ENCODE results near the gene INHA. TPM values are rescaled to one million over a fixed set of nuclear protein-coding genes. Genes with fewer than 3 reads are reported as not detected.

The INHA gene
- total and polyA plus RNA-seq, 5 donors from 2014 or later = not detected

GRCh38 chr2:219562049-219563020, 9.8 kb upstream of the INHA start:
- H3K36me3 Mint-ChIP-seq = no peaks in the 10 kb centered on the region
- Histone ChIP-seq H3K27ac (ENCODE audit: insufficient read depth, low read length, poor library complexity, severe bottlenecking) (no peak overlapping the region), H3K27me3 (ENCODE audit: control insufficient read depth, insufficient read depth, low read length) (no peaks in the 10 kb centered on the region), H3K9me3 (ENCODE audit: control insufficient read depth in 2 of 2, low read length in 2 of 2) (no peaks in the 10 kb centered on the region), H3K4me3 (ENCODE audit: low read depth, low read length) (no peak overlapping the region), H3K4me1 (ENCODE audit: control insufficient read depth, insufficient read depth, low read length, poor library complexity, severe bottlenecking) (no peaks in the 10 kb centered on the region), H3K36me3 (ENCODE audit: control insufficient read depth, insufficient read depth, low read length) (no peaks in the 10 kb centered on the region)
- peaks cover 5% of the 10 kb centered on the region for H3K27me3 Mint-ChIP-seq
- H3K9me3 Mint-ChIP-seq = no peaks in the 10 kb centered on the region
- H3K4me1 Mint-ChIP-seq = no peaks in the 10 kb centered on the region
- H3K27ac Mint-ChIP-seq = no peak overlapping the region
- no peak overlapping the region for H3K4me3 Mint-ChIP-seq
- DNase-seq (no peak), ATAC-seq (ENCODE audit: low read depth in 2 of 2) (no peak)

DNA sequence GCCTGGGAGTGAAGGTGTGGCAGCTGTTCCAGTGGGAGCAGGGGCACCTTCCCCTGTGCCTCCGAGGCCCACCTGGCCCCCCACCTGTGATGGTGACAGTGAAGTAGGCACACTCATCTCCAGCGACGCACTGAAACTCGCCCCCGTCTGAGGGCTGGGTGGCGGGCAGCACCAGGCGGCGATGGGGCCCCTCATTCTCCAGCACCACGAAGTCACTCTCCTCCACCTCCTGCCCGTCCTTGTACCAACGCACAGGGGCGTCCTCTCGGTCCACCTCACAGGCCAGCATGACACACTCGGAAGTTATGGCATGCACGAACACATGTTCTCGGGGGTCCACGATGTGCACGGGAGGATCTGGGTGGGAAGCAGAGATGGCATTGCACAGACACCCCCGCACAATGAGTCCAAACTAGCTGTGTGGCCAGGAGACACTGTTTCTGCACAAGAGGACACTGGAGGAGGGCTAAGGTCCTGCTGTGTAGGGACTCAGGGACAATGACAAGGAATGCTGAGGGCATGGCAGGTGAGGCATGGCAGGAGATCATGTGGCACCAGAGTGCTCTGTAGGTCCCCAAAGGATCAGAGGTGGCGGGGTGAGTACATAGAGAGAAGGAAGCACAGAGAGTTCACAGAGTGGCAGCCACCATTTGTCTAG, 8.7 kb upstream of the INHA start:
- no peaks in the 10 kb centered on the region for H3K4me1 Mint-ChIP-seq
- H3K27ac Mint-ChIP-seq = no peak overlapping the region
- H3K4me3 ChIP-seq (ENCODE audit: low read depth, low read length) = no peak overlapping the region
- no peak overlapping the region for H3K27ac ChIP-seq (ENCODE audit: insufficient read depth, low read length, poor library complexity, severe bottlenecking)
- DNase-seq (no peak), ATAC-seq (ENCODE audit: low read depth in 2 of 2) (no peak)
- no peaks in the 10 kb centered on the region for H3K9me3 Mint-ChIP-seq
- H3K27me3 Mint-ChIP-seq = peaks cover 5% of the 10 kb centered on the region
- H3K36me3 Mint-ChIP-seq = no peaks in the 10 kb centered on the region
- no peaks in the 10 kb centered on the region for H3K36me3 ChIP-seq (ENCODE audit: control insufficient read depth, insufficient read depth, low read length)
- no peak overlapping the region for H3K4me3 Mint-ChIP-seq
- H3K27me3 ChIP-seq (ENCODE audit: control insufficient read depth, insufficient read depth, low read length) = no peaks in the 10 kb centered on the region
- no peaks in the 10 kb centered on the region for H3K9me3 ChIP-seq (ENCODE audit: control insufficient read depth in 2 of 2, low read length in 2 of 2)
- H3K4me1 ChIP-seq (ENCODE audit: control insufficient read depth, insufficient read depth, low read length, poor library complexity, severe bottlenecking) = no peaks in the 10 kb centered on the region

GRCh38 chr2:219565130-219566080, 6.7 kb upstream of the INHA start:
- H3K4me3 ChIP-seq (ENCODE audit: low read depth, low read length) = no peak overlapping the region
- no peak for DNase-seq
- Mint-ChIP-seq H3K4me3 (no peak overlapping the region), H3K9me3 (peaks cover 0 to 3% (median 0%) of the 10 kb centered on the region in 7 donors), H3K36me3 (no peaks in the 10 kb centered on the region), H3K27me3 (peaks cover 11% of the 10 kb centered on the region), H3K4me1 (no peaks in the 10 kb centered on the region), H3K27ac (no peak overlapping the region)
- no peak overlapping the region for H3K27ac ChIP-seq (ENCODE audit: insufficient read depth, low read length, poor library complexity, severe bottlenecking)
- ATAC-seq (ENCODE audit: low read depth in 2 of 2) = no peak
- no peaks in the 10 kb centered on the region for H3K9me3 ChIP-seq (ENCODE audit: control insufficient read depth in 2 of 2, low read length in 2 of 2)
- peaks cover 3% of the 10 kb centered on the region for H3K4me1 ChIP-seq (ENCODE audit: control insufficient read depth, insufficient read depth, low read length, poor library complexity, severe bottlenecking)
- H3K27me3 ChIP-seq (ENCODE audit: control insufficient read depth, insufficient read depth, low read length) = no peaks in the 10 kb centered on the region
- no peaks in the 10 kb centered on the region for H3K36me3 ChIP-seq (ENCODE audit: control insufficient read depth, insufficient read depth, low read length)

DNA sequence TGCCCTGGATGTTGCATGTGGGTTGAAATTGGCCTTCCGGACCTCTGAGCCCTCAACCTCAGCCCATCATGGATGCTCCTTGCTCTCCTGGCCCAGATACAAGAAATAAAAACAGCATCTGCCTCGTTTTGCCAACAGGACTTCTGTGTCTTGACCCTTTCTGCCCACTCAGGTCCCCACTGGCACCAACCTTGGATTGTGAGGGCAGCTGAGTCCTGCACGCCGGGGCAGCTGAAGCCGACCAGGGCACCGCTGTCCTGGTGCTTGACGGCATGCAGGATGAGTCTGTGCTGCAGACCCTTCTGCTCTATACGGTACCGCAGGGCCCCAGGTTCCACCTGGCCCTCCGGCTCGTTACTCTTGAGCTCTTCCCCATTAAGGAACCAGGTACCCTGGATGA, 5.5 kb upstream of the INHA start:
- Mint-ChIP-seq H3K27me3 (peaks cover 13% of the 10 kb centered on the region), H3K36me3 (no peaks in the 10 kb centered on the region)

GRCh38 chr2:219567131-219567530, 5.0 kb upstream of the INHA start:
- no peak for DNase-seq
- H3K27me3 Mint-ChIP-seq = peaks cover 18% of the 10 kb centered on the region

More for the DNA sequence above, 5.5 kb upstream of the INHA start:
- ATAC-seq (ENCODE audit: low read depth in 2 of 2) = no peak
- Mint-ChIP-seq H3K4me3 (no peak overlapping the region), H3K4me1 (no peaks in the 10 kb centered on the region), H3K27ac (no peak overlapping the region), H3K9me3 (peaks cover 0 to 3% (median 0%) of the 10 kb centered on the region in 7 donors)
- Histone ChIP-seq H3K4me1 (ENCODE audit: control insufficient read depth, insufficient read depth, low read length, poor library complexity, severe bottlenecking) (peaks cover 6% of the 10 kb centered on the region), H3K27me3 (ENCODE audit: control insufficient read depth, insufficient read depth, low read length) (no peaks in the 10 kb centered on the region), H3K27ac (ENCODE audit: insufficient read depth, low read length, poor library complexity, severe bottlenecking) (no peak overlapping the region), H3K36me3 (ENCODE audit: control insufficient read depth, insufficient read depth, low read length) (no peaks in the 10 kb centered on the region), H3K4me3 (ENCODE audit: low read depth, low read length) (no peak overlapping the region), H3K9me3 (ENCODE audit: control insufficient read depth in 2 of 2, low read length in 2 of 2) (no peaks in the 10 kb centered on the region)
- no peak for DNase-seq

GRCh38 chr2:219567791-219568361, 4.2 kb upstream of the INHA start:
- H3K27ac Mint-ChIP-seq = peak overlapping the region in 1 of 3 donors; percentile 92
- H3K27me3 Mint-ChIP-seq = peaks cover 22% of the 10 kb centered on the region
- H3K9me3 ChIP-seq (ENCODE audit: control insufficient read depth in 2 of 2, low read length in 2 of 2) = no peaks in the 10 kb centered on the region
- no peak for ATAC-seq (ENCODE audit: low read depth in 2 of 2)
- peaks cover 5% of the 10 kb centered on the region for H3K27me3 ChIP-seq (ENCODE audit: control insufficient read depth, insufficient read depth, low read length)
- no peak overlapping the region for H3K4me3 Mint-ChIP-seq
- DNase-seq = no peak
- no peaks in the 10 kb centered on the region for H3K36me3 Mint-ChIP-seq
- H3K4me1 ChIP-seq (ENCODE audit: control insufficient read depth, insufficient read depth, low read length, poor library complexity, severe bottlenecking) = peaks cover 6% of the 10 kb centered on the region
- H3K27ac ChIP-seq (ENCODE audit: insufficient read depth, low read length, poor library complexity, severe bottlenecking) = no peak overlapping the region
- H3K9me3 Mint-ChIP-seq = peaks cover 0 to 3% (median 0%) of the 10 kb centered on the region in 7 donors
- peaks cover 0 to 3% (median 0%) of the 10 kb centered on the region in 4 donors for H3K4me1 Mint-ChIP-seq
- H3K36me3 ChIP-seq (ENCODE audit: control insufficient read depth, insufficient read depth, low read length) = no peaks in the 10 kb centered on the region
- H3K4me3 ChIP-seq (ENCODE audit: low read depth, low read length) = no peak overlapping the region

More at GRCh38 chr2:219567131-219567530, 5.0 kb upstream of the INHA start:
- Histone ChIP-seq H3K27ac (ENCODE audit: insufficient read depth, low read length, poor library complexity, severe bottlenecking) (no peak overlapping the region), H3K9me3 (ENCODE audit: control insufficient read depth in 2 of 2, low read length in 2 of 2) (no peaks in the 10 kb centered on the region), H3K27me3 (ENCODE audit: control insufficient read depth, insufficient read depth, low read length) (peaks cover 3% of the 10 kb centered on the region), H3K4me3 (ENCODE audit: low read depth, low read length) (no peak overlapping the region), H3K4me1 (ENCODE audit: control insufficient read depth, insufficient read depth, low read length, poor library complexity, severe bottlenecking) (peaks cover 6% of the 10 kb centered on the region), H3K36me3 (ENCODE audit: control insufficient read depth, insufficient read depth, low read length) (no peaks in the 10 kb centered on the region)
- no peak for ATAC-seq (ENCODE audit: low read depth in 2 of 2)
- no peaks in the 10 kb centered on the region for H3K36me3 Mint-ChIP-seq
- H3K27ac Mint-ChIP-seq = no peak overlapping the region
- H3K4me3 Mint-ChIP-seq = no peak overlapping the region
- peaks cover 0 to 3% (median 0%) of the 10 kb centered on the region in 7 donors for H3K9me3 Mint-ChIP-seq
- H3K4me1 Mint-ChIP-seq = peaks cover 0 to 3% (median 0%) of the 10 kb centered on the region in 4 donors

DNA sequence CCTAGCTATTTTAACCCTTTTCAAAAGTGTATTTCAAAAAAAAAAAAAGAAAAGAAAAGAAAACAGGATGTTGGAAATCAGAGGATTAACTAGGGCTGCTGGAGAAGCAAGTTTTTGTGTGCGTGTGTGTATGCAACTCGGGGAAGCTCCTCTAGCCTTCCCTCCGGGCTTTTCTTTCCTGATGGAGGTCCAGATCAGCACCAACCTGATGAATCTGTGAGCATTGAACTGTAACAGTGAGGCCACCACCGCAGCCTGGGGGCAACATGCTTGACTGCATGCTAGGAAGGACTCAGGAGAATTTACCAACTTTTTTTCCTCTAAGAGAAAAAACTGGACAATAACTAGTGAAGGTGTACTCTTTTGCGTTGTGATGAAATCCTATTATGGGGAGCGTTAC, 3.1 kb upstream of the INHA start:
- DNase-seq = no peak
- no peak for ATAC-seq (ENCODE audit: low read depth in 2 of 2)
- Histone ChIP-seq H3K36me3 (ENCODE audit: control insufficient read depth, insufficient read depth, low read length) (no peaks in the 10 kb centered on the region), H3K9me3 (ENCODE audit: control insufficient read depth in 2 of 2, low read length in 2 of 2) (no peaks in the 10 kb centered on the region), H3K4me1 (ENCODE audit: control insufficient read depth, insufficient read depth, low read length, poor library complexity, severe bottlenecking) (peaks cover 6% of the 10 kb centered on the region), H3K4me3 (ENCODE audit: low read depth, low read length) (no peak overlapping the region), H3K27ac (ENCODE audit: insufficient read depth, low read length, poor library complexity, severe bottlenecking) (no peak overlapping the region), H3K27me3 (ENCODE audit: control insufficient read depth, insufficient read depth, low read length) (peaks cover 6% of the 10 kb centered on the region)
- Mint-ChIP-seq H3K27ac (no peak overlapping the region), H3K4me3 (peak overlapping the region in 2 of 4 donors; percentile 2 to 11), H3K9me3 (peaks cover 0 to 3% (median 0%) of the 10 kb centered on the region in 7 donors), H3K4me1 (peaks cover 0 to 3% (median 0%) of the 10 kb centered on the region in 4 donors), H3K27me3 (peaks cover 31% of the 10 kb centered on the region), H3K36me3 (no peaks in the 10 kb centered on the region)
